ENCODE data around the gene COL4A5. TPM values are rescaled to one million over a fixed set of nuclear protein-coding genes. Genes with fewer than 3 reads are reported as not detected.

The COL4A5 gene
- total and polyA plus RNA-seq, 5 experiments from 2014 or later = not detected

- ATAC-seq (no peak), DNase-seq (no peak)
- H3K36me3 Mint-ChIP-seq = no peaks in the 10 kb centered on the region
- H3K27me3 Mint-ChIP-seq = no peaks in the 10 kb centered on the region
- H3K9me3 Mint-ChIP-seq = peaks cover 0 to 29% (median 0%) of the 10 kb centered on the region in 9 donors
- no peaks in the 10 kb centered on the region for H3K4me1 Mint-ChIP-seq
- H3K4me3 Mint-ChIP-seq = no peak overlapping the region
- H3K27ac Mint-ChIP-seq = no peak overlapping the region
- POLR2A ChIA-PET = no interaction called here
Measured at GRCh38 chrX:108590496-108590895, 150.9 kb downstream of the COL4A5 start.

DNA sequence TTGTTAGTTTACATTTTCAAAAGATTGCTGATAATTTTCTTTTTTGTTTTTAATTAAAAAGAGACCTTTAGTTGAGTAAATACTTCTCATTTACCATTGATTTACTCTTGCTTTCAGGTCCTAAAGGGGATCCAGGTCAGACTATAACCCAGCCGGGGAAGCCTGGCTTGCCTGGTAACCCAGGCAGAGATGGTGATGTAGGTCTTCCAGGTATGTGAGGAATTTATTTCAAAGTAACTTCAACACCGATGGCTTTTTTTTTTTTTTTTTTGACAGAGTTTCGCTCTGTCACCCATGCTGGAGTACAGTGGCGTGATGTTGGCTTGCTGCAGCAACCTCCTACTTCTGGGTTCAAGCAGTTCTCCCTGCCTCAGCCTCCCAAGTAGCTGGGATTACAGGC lies 161.6 kb downstream of the COL4A5 start:
- POLR2A ChIA-PET = no interaction called here
- DNase-seq = no peak
- ATAC-seq = no peak
- peaks cover 0 to 2% (median 0%) of the 10 kb centered on the region in 9 donors for H3K9me3 Mint-ChIP-seq
- H3K4me1 Mint-ChIP-seq = no peaks in the 10 kb centered on the region
- H3K27me3 Mint-ChIP-seq = peaks cover 0 to 2% (median 0%) of the 10 kb centered on the region in 5 donors
- no peaks in the 10 kb centered on the region for H3K36me3 Mint-ChIP-seq
- no peak overlapping the region for H3K4me3 Mint-ChIP-seq
- no peak overlapping the region for H3K27ac Mint-ChIP-seq

GRCh38 chrX:108610141-108610540 lies 170.5 kb downstream of the COL4A5 start:
- ATAC-seq (no peak), DNase-seq (no peak)
- H3K9me3 Mint-ChIP-seq = peaks cover 0 to under 1% (median 0%) of the 10 kb centered on the region in 9 donors
- no peaks in the 10 kb centered on the region for H3K4me1 Mint-ChIP-seq
- no peak overlapping the region for H3K4me3 Mint-ChIP-seq
- H3K27ac Mint-ChIP-seq = no peak overlapping the region
- H3K36me3 Mint-ChIP-seq = no peaks in the 10 kb centered on the region
- POLR2A ChIA-PET = no interaction called here
- H3K27me3 Mint-ChIP-seq = no peaks in the 10 kb centered on the region

DNA sequence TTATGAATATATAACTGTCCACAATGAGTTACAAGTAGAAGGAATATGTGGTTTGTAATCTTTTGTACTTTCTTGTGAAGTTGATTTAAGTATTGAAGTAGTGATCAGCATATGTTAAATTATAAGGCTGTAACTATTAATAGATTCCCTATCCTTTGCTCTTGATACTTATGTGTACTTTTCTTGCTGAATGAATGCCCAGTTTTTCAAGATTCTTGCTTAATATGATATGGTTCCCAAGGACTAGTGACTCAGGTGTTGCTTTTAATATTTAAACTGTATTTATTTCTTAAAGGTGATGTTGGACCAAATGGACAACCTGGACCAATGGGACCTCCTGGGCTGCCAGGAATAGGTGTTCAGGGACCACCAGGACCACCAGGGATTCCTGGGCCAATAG lies 175.0 kb downstream of the COL4A5 start:
- no peak for ATAC-seq
- Mint-ChIP-seq H3K27ac (no peak overlapping the region), H3K36me3 (no peaks in the 10 kb centered on the region), H3K9me3 (no peaks in the 10 kb centered on the region), H3K4me1 (no peaks in the 10 kb centered on the region), H3K4me3 (no peak overlapping the region), H3K27me3 (no peaks in the 10 kb centered on the region)
- DNase-seq = no peak
- POLR2A ChIA-PET = no interaction called here

DNA sequence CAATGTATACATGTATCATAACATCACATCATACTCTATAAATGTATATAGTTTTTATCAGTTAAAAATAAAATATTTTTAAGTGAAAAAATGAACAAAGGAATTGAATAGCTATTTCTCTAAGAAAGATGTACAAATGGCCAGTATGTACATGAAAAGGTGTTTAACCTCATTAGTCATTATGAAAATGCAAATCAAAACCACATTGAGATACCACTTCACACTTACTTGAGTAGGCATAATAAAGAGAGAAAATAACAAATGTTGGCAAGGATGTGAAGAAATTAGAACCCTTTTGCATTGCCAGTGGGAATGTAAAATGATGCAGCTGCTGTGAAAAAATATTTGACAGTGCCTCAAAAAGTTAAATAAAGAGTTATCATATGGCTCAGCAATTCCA lies 201.2 kb downstream of the COL4A5 start:
- POLR2A ChIA-PET = no interaction called here
- DNase-seq = no peak
- ATAC-seq = no peak

DNA sequence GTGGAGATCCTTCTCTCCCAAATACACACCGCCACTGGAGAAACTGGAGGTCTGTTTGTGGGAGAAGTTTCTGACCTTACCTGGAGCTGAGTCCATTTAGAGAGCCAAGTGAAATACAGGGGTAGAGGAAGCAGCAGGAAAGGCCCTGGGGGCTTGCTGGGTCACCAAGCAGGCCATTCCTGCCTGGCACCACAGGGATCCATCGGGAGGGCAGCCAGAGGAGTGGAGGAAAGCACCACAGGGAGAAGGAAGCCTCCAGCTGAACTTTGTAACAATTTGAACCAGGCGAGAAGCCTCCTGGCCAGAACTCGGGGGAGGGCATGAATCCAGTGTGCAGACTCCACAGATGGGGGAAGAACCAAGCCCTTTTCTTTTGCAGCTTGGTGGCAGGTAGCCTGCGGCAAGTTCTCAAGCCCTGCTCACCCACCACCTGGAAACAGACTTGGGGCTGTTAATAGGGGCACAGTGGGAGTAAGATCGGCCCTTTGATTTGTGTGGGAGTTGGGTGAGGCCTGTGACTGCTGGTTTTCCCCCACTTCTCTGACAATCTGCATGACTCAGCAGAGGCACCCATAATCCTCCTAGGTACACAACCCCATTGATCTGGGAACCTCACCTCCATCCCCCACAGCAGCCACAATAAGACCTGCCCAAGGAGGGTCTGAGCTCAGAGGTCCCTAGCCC lies 202.1 kb downstream of the COL4A5 start:
- no peak for ATAC-seq
- peak overlapping the region in 1 of 10 donors; percentile 51 for H3K4me3 Mint-ChIP-seq
- no peaks in the 10 kb centered on the region for H3K4me1 Mint-ChIP-seq
- H3K27me3 Mint-ChIP-seq = no peaks in the 10 kb centered on the region
- H3K9me3 Mint-ChIP-seq = peaks cover 0 to 32% (median 3%) of the 10 kb centered on the region in 9 donors
- peak overlapping the region in 1 of 10 donors; percentile 40 for H3K27ac Mint-ChIP-seq
- POLR2A ChIA-PET = no interaction called here
- DNase-seq = no peak
- H3K36me3 Mint-ChIP-seq = no peaks in the 10 kb centered on the region

More for the DNA sequence above, 201.2 kb downstream of the COL4A5 start:
- no peaks in the 10 kb centered on the region for H3K4me1 Mint-ChIP-seq
- H3K4me3 Mint-ChIP-seq = no peak overlapping the region
- H3K9me3 Mint-ChIP-seq = peaks cover 0 to 32% (median 4%) of the 10 kb centered on the region in 9 donors
- no peaks in the 10 kb centered on the region for H3K27me3 Mint-ChIP-seq
- H3K27ac Mint-ChIP-seq = no peak overlapping the region
- H3K36me3 Mint-ChIP-seq = no peaks in the 10 kb centered on the region

GRCh38 chrX:108642273-108642628 lies 202.6 kb downstream of the COL4A5 start:
- no peak for ATAC-seq
- H3K4me1 Mint-ChIP-seq = no peaks in the 10 kb centered on the region
- peaks cover 0 to 29% (median 3%) of the 10 kb centered on the region in 9 donors for H3K9me3 Mint-ChIP-seq
- no peak overlapping the region for H3K27ac Mint-ChIP-seq
- POLR2A ChIA-PET = no interaction called here
- H3K27me3 Mint-ChIP-seq = no peaks in the 10 kb centered on the region
- no peak overlapping the region for H3K4me3 Mint-ChIP-seq
- DNase-seq = no peak
- no peaks in the 10 kb centered on the region for H3K36me3 Mint-ChIP-seq

GRCh38 chrX:108664701-108665100 lies 225.1 kb downstream of the COL4A5 start:
- peaks cover 0 to 2% (median 0%) of the 10 kb centered on the region in 9 donors for H3K9me3 Mint-ChIP-seq
- no peak overlapping the region for H3K27ac Mint-ChIP-seq
- no peak overlapping the region for H3K4me3 Mint-ChIP-seq
- POLR2A ChIA-PET = no interaction called here
- H3K4me1 Mint-ChIP-seq = no peaks in the 10 kb centered on the region
- no peak for ATAC-seq
- H3K36me3 Mint-ChIP-seq = no peaks in the 10 kb centered on the region
- H3K27me3 Mint-ChIP-seq = no peaks in the 10 kb centered on the region
- DNase-seq = no peak

DNA sequence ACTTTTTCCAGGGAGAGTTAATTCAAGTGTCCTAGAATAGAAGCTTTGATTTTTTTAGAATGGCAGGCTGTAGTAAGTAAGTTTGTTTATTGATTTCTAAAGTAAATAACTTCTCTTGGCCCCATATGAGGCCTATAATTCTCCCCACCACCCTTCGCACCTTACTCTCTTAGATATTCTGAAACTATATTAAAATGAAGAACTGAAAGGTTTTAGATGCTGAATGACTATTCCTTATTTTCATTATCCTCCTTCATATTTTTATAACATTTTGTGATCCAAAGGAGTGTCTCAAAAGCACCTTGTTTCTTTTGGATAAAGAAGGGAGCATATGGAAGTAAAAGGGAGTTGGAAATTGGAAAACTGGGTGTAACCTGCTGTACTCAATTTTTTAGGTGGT lies 226.5 kb downstream of the COL4A5 start:
- DNase-seq (no peak), ATAC-seq (no peak)
- no peaks in the 10 kb centered on the region for H3K36me3 Mint-ChIP-seq
- H3K4me3 Mint-ChIP-seq = no peak overlapping the region
- no peaks in the 10 kb centered on the region for H3K4me1 Mint-ChIP-seq
- no peaks in the 10 kb centered on the region for H3K27me3 Mint-ChIP-seq
- peaks cover 0 to 2% (median 0%) of the 10 kb centered on the region in 9 donors for H3K9me3 Mint-ChIP-seq
- no peak overlapping the region for H3K27ac Mint-ChIP-seq
- POLR2A ChIA-PET = no interaction called here

DNA sequence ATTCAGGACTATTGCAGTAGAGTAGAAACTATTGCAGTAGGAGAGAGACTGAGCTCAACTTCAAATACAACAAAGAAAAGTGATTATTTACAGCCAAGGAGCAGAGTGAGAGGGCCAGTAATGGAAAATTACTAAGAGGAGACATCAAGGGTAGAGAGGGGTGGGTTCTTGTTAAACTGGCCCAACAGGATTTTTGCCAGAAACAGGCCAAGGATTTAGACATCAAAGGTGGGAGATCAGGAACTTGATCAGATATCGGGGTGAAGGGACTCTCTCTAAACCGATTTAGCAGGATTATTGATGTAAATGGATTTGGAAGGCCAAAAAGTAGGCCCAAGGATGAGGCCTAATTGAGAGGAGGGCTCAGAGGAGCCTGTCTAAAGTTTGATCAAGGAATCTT lies 231.9 kb downstream of the COL4A5 start:
- H3K36me3 Mint-ChIP-seq = no peaks in the 10 kb centered on the region
- H3K4me3 Mint-ChIP-seq = no peak overlapping the region
- H3K4me1 Mint-ChIP-seq = no peaks in the 10 kb centered on the region
- H3K27me3 Mint-ChIP-seq = no peaks in the 10 kb centered on the region
- H3K9me3 Mint-ChIP-seq = no peaks in the 10 kb centered on the region
- no peak for ATAC-seq
- POLR2A ChIA-PET = no interaction called here
- no peak for DNase-seq
- no peak overlapping the region for H3K27ac Mint-ChIP-seq

GRCh38 chrX:108696690-108697089 lies 257.1 kb downstream of the COL4A5 start:
- Mint-ChIP-seq H3K4me1 (no peaks in the 10 kb centered on the region), H3K4me3 (no peak overlapping the region), H3K36me3 (no peaks in the 10 kb centered on the region), H3K9me3 (no peaks in the 10 kb centered on the region), H3K27ac (no peak overlapping the region), H3K27me3 (no peaks in the 10 kb centered on the region)
- DNase-seq (no peak), ATAC-seq (no peak)
- POLR2A ChIA-PET = no interaction called here

DNA sequence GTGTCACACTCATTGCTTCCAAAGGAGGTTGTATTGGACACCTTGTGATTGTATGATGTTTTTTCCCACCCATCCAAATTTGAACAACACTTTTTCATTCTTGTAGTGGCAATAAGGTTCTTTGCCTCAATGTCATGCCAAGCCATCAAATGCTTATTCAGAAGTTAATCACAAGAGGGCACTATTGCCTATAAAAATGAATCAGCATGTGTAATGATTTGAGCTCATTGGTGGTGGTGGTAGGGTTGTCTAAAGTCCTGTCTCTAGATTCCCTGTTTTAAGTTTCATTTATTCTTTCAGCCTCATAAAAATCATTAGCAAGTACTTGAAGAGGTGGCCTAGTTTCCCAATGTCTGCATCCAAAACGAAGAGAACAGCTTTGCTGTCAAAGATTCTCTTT lies 259.7 kb downstream of the COL4A5 start:
- no peaks in the 10 kb centered on the region for H3K27me3 Mint-ChIP-seq
- no peak overlapping the region for H3K27ac Mint-ChIP-seq
- H3K4me1 Mint-ChIP-seq = no peaks in the 10 kb centered on the region
- POLR2A ChIA-PET = no interaction called here
- no peak for DNase-seq
- H3K36me3 Mint-ChIP-seq = no peaks in the 10 kb centered on the region
- no peak for ATAC-seq
- no peak overlapping the region for H3K4me3 Mint-ChIP-seq
- no peaks in the 10 kb centered on the region for H3K9me3 Mint-ChIP-seq

DNA sequence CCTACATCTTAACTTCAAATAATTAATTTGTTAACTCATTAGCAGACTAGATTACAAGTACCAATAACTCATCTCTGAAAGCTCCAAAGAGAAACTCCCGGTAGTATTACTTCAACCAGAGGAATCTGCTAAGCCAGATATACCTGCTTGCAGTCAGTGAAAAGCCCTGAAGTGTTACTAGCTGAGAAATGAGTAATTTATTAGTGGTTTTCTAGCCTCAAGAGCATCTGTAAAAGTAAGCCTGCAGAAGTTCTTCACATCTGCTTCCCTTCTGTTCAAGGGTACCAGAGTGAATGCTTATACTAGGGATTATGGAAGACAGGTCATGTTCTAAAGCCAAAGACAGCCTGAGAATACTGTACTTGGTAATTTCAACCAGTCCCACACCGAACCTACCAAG lies 262.0 kb downstream of the COL4A5 start:
- Mint-ChIP-seq H3K27ac (no peak overlapping the region), H3K27me3 (no peaks in the 10 kb centered on the region), H3K4me3 (no peak overlapping the region), H3K4me1 (no peaks in the 10 kb centered on the region), H3K36me3 (no peaks in the 10 kb centered on the region), H3K9me3 (no peaks in the 10 kb centered on the region)
- DNase-seq (no peak), ATAC-seq (no peak)
- POLR2A ChIA-PET = no interaction called here

GRCh38 chrX:108702530-108702929 lies 262.9 kb downstream of the COL4A5 start:
- Mint-ChIP-seq H3K27ac (no peak overlapping the region), H3K9me3 (no peaks in the 10 kb centered on the region), H3K27me3 (no peaks in the 10 kb centered on the region), H3K4me3 (no peak overlapping the region), H3K36me3 (no peaks in the 10 kb centered on the region), H3K4me1 (no peaks in the 10 kb centered on the region)
- ATAC-seq (no peak), DNase-seq (no peak)
- POLR2A ChIA-PET = no interaction called here
